HG02938 (cell line): ENCODE results near the gene PSAP.
A peak's percentile ranks its signal among the peaks of the same experiment; 100 is the strongest.

Experiments
- ATAC-seq: cut with Tn5 transposase; IDR thresholded peaks from one replicate; pipeline ENCODE4 v1.9.1; 2021; ENCODE audit warnings: mild to moderate bottlenecking, moderate library complexity; ENCODE audit not compliant: unreplicated experiment

Gene PSAP

DNA sequence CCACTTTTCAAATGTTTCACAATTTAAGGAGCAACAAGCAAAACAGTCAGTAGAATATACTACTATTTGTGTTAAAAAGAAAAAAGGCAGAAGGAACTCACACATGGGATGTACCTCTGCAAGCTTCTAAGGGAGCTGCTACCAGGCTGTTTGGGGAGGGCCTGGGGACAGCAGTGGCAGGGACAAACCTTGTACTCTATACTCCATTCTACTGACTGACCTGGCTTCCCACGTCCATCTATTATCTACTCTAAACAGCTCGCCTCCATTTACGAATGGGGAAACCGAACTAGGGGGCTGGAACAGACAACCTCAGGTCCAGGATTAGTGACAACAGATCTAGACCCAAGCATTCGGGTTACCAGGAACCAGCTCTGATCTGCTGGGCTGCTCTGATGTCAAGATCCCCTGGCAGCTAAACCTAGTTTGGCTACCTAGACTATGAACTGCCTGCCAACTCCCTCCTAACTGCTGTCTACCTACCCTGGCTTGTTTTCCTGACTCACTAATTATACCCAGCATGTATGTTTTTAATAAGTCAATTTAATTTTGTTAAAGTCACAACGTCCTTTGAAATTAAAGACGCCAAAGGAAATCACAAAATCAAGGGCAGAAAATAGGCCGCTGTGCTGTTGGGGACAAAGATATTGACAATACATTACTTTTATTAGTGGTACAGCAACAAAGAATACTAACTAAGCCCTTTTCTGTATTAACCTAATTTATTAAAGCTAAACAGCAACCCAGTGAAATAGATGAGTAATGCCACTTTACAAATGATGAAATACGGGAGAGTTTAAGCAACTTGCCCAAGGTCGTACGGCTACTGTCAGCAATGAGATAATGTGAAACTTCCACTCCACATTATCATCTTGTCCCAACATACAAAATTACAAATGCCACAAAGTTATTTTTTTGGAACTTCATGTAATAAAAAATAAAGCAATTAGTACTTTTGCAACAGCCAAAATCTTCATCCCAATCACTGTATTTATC, 5.3 kb downstream of the PSAP start:
- ATAC-seq, result no peak

DNA sequence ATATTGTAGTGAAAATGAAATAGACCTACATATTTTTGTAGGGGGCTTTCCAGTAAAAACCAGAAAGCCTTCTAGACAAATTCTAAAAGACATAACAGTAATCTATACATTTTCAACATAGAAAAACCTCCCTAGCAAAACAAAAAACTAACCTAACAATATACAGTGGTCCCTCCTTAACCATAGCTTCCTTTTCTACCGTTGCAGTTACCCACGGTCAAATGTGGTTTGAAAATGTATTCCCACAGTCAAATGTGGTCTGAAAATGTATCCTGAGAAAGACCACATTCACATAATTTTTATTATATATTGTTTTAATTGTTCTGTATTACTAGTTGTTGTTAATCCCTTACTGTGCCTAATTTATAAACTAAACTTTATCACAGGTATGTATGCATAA, 6.4 kb downstream of the PSAP start:
- no peak for ATAC-seq

GRCh38 chr10:71844084-71844483, 7.0 kb downstream of the PSAP start:
- no peak for ATAC-seq

GRCh38 chr10:71842856-71843686, 8.0 kb downstream of the PSAP start:
- ATAC-seq, result no peak

DNA sequence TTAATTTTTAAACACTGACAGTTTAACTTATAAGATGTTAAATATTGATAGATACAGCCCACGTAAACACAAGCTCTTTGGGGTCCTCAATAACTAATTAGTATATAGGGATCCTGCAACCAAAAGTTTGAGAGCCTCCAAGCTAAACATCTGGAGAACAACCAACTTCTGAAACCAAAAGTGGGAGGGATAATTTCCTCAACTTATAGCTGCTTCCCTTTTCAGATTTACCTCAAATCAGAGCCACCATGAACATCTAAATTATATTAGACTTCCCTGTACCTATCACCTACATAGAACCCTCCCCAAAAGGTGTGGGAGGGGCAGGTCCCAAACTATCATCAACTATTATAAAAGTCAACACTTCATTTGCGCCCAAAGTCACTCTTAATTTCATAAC, 8.6 kb downstream of the PSAP start:
- ATAC-seq, result no peak

DNA sequence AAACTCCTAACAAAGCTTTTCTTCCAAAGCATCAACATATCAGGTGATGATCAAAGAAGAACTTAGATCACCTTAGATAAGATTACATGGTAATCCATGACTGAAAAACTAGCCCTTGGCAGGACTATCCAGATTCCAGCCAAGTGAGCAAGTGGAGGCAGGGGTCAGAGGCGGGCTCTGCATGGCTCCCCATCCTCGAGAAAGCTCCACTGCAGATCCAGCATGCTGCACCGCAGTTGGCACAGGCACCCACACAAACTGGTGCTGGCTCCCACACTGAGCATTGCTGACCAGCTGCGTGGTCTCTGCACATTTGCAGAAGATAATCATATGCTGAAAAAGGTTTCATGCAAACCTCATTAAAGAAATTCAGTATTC, 10.1 kb downstream of the PSAP start:
- no peak for ATAC-seq

GRCh38 chr10:71840177-71840957, 10.7 kb downstream of the PSAP start:
- ATAC-seq, result no peak

DNA sequence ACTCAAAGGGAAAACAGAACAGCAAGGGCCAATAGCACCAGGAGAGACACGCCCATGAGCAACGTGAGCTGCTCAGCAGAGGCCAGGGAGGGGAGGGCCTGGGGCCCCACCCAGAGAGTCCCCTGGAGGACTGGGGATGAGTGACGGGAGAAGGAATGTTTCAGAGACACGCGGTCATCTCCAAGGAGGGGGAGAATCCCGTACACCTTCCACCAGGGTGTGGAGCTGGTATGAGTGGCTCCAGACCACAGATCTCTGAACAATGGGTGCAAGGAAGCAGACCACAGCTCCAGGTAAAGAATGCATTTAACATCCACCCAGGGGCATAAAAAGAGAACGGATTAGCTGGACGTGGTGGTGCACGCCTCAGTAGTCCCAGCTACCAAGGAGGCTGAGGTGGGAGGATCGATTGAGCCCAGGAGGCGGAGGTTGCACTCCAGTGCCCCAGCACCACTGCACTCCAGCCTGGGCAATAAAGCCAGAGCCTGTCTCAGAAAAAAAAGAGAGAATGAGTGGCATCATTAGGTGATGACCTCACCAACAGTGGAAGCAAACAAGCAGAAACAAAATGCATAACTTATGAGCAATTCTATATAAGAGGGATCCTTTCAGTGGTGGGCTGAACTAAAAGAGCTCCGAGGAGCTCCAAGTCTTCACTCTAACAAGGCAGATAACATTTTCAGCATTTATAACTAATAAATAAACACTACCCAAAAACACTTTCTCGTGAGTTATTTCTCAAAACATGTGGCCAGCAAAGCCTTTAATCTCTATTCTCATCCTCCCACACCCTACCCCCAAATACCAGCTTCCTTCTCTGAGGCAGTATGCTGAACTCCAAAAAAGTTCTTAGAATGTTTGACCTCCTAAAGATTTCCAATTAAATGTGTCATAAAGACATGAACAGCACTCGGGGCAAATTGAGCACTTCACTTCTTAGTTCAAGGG, 12.5 kb downstream of the PSAP start:
- ATAC-seq, result no peak

DNA sequence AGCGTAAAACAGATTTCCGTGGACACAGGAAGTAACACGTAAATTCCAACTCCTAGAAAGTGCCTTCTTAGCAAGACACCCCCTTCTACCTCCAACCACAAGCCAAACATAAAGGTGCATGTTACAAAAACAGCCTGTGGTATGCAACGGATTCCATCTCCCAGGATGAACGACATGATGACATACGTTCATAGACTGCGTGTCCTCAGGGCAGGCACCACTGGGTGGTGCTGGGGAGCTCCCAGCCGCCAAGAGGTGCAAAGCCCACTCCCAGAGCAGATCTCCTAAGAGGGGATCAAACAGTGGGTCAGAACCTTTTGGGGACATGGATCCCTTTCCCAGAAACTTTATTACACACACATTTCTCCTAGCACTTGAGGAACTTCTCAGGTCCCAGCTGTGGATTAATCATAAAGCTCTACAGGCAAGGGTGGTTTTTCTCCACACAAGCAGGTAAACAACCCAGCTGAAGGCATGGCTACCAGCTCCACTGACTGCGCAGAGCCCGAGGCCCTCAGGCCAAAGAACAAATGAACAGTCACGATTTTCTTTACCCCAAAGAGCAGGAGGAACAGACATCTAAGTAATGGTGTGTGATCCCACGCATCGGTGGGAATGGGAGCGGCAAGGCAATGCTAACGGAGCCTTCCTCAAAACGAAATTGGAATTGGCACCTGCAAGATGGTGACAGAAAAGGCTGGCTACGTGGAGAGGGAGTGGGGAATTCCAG, 13.8 kb downstream of the PSAP start:
- no peak for ATAC-seq

DNA sequence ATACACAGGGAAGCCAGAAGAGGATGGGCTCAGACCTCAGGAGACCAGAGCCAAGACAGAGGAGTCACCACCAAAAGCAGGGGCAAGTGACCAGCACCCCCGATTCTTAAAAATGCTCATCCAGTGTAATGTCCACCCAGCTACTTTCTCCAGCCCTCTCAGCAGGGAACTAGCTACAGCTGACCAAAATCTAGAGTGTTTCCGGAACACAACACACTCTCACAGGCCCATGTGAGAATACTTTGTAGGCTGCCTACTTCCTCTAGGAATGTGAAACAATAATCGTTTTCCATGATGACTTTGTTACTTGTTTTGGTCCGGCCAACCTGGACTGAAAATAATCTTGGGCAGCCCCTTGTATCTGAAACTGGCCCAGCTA, 14.5 kb downstream of the PSAP start:
- peak; percentile 11 for ATAC-seq

GRCh38 chr10:71835671-71836595, 15.1 kb downstream of the PSAP start:
- peak; percentile 89 for ATAC-seq

DNA sequence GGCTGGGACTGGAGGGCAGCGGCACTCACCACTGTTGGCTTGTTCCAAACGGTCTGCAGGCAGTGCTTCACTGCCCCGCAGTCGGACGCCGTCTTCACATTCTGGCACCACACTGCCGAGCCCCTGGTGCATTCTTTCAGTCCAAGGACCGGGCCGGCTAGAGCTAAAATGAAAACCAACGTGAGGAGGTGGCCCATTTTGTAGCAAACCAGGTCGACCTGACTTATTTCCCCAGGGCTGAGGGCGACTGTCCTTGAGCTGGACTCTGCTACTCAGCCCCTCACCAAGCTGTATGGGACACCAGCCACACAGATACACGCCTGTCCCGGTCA, 16.7 kb downstream of the PSAP start:
- no peak for ATAC-seq

DNA sequence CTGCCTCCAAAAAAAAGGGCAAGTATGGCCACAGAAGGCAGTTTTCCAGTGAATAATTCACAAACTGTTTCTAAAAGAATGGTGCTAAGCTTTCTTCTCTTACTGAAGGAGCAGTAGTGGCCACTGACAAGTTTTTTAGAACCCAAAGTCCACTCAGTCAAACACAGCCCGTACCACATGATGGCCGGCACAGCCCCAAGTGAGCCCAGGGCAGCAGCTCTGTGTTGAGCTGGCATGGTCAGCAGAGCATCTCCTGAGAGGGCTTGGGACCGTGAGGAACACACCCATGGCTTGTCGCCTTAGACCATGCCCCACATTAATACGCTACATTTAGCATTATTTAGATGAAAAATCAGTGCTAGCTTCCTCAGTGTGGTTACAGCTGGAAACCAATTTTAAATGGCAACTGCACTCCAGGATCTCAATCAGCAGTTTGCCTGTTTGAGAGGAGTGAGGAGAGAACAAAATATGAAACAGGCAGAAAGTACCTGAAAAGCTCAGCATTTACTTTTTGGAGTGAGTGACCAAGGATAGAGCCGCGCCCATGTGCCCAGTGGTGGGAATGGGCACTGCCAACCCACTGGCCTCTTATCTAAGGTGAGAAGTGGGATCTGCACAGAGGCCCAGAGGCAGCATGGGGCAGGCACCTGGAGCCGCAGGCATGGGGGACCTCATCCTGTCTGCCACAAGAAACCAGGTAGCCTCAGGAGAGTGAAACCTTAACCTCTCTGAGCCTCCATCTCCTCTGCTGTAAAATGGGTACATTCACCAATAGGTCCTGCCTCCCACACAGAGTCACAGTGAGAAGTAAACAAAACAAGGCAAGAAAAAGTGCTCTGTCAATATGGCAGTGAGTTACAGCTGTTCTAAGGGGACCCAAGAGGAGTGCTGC, 17.4 kb downstream of the PSAP start:
- ATAC-seq, result no peak

DNA sequence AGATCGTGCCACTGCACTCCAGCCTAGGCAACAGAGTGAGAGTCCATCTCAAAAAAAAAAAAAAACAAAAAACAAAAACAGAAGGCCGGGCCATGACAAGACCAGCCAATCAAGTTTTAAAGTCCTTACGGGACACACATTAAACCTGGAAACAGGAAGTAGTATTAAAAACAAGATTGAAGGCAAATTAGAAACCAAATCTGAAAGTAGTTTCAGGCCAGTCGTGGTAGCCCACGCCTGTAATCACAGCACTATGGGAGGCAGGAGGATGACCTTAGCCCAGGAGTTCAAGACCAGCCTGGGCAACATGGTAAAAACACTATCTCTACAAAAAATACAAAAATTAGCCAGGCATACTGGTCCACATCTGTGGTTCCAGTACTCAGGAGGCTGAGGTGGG, 18.1 kb downstream of the PSAP start:
- no peak for ATAC-seq

DNA sequence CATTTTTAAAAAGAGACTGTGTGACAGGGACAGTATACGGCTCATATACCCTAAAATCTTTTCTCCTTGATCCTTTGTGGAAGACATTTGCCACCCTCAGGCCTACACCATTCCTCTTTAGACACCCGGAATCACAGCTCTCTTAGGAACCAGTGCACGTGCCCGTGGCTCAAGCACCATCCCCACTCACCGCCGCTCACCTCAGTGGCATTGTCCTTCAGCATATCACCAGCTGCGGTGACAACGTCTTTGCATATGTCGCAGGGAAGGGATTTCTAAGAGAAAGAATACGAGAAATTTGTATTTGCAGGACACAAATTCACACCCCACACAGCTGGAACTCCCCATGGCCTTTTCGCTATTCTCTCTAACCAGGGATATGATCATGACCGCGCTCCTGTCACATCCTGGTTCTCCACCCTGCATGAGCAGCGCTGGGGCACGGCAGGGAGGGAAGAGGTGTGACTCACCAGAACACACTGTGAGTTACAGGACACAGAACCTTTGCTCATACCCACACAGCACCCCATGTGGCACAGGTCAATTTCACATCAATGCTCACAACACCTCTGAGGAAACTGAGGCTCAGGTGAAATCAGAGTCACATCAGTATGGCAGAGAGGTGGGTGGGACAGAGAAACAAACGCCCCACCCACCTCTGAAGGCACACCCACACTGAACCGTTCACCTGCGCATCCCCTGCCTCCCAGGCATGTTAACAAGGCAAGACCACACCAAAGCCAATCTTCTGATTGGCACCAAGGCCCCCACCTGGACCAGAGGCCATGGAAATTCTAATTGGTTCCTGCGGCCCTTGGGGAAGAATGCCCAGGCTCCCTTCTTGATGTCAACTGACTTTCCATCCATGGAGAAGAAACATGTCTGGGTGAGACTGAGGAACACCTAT, 19.2 kb downstream of the PSAP start:
- no peak for ATAC-seq

GRCh38 chr10:71830726-71831125, 20.3 kb downstream of the PSAP start:
- ATAC-seq, result no peak
